HepG2 (cell line): Measurements from ENCODE around the gene SELENOS. TPM values are rescaled to one million over a fixed set of nuclear protein-coding genes. Genes with fewer than 3 reads are reported as not detected.

Source experiments
- ATAC-seq: fragments of 200-7000 bp; cut with Tn5 transposase; 3 replicates; pipeline ENCODE4 v1.9.1; 2020; ENCODE audit warnings: mild to moderate bottlenecking, moderate library complexity
- BruUV-seq: library from RNA; stranded (reverse); fragments of 400-500 nt; replicated peaks from 2 replicates; lab custom pipeline; 2021; lab: Mats Ljungman, UMichigan
- CTCF ChIA-PET: fragments of 300-600 bp; formaldehyde crosslinking; extraction: SDS; loops from one replicate; lab custom pipeline; 2021; ENCODE audit warnings: low total read pairs, inconsistent platforms, low intra/inter-chr PET ratio; lab: Yijun Ruan, JAX
- POLR2A ChIA-PET: fragments of 350-600 bp; sonication (Branson Sonifier 250); formaldehyde crosslinking; loops from one replicate; lab custom pipeline; 2020; ENCODE audit warnings: antibody characterized with exemption, inconsistent platforms; lab: Yijun Ruan, JAX
- DNase-seq: peaks from one replicate; pipeline ENCODE4 v3.0.0-alpha.2; 2015; ENCODE audit warnings: low spot score
- FAIRE-seq: peaks from 3 replicates; lab custom pipeline; 2011; peaks lifted over from hg19 to GRCh38; lab: Jason Lieb, UNC
- H2AFZ ChIP-seq: one replicate; pipeline ENCODE4 v1.6.1; 2011; ENCODE audit warnings: low read length, inconsistent platforms
- H3K27ac ChIP-seq: fragments of 300-600 bp; 3 replicates; pipeline ENCODE4 v1.8.0; 2011; ENCODE audit warnings: mixed run types, mild to moderate bottlenecking, mixed read lengths, low read length, inconsistent platforms; ENCODE audit not compliant: insufficient read depth; ENCODE audit errors: extremely low read length
- H3K27me3 ChIP-seq, 2 experiments: fragments of 200-600 bp in 1 of 2; 2 replicates in 1 of 2; 3 replicates in 1 of 2; pipeline versions ENCODE4 v1.6.0 to v1.8.0; 2011; ENCODE audit warnings: low read length in 2 of 2, mild to moderate bottlenecking in 2 of 2, moderate library complexity in 2 of 2, inconsistent platforms in 1 of 2; ENCODE audit not compliant: insufficient read depth in 2 of 2, control insufficient read depth in 1 of 2
- H3K36me3 ChIP-seq, 2 experiments: fragments of 200-600 bp in 1 of 2; replicated peaks in 1 of 2; 2 replicates in 1 of 2; 3 replicates in 1 of 2; pipeline versions ENCODE4 v1.5.1 to v1.8.0; 2011; ENCODE audit warnings: low read length in 2 of 2, inconsistent platforms in 1 of 2; ENCODE audit not compliant: insufficient read depth in 2 of 2, control insufficient read depth in 1 of 2
- H3K4me1 ChIP-seq: 2 replicates; pipeline ENCODE4 v1.5.1; 2012; ENCODE audit warnings: low read length, inconsistent platforms; ENCODE audit not compliant: insufficient read depth
- H3K4me2 ChIP-seq: 2 replicates; pipeline ENCODE4 v1.6.0; 2011; ENCODE audit warnings: low read depth, low read length, inconsistent platforms
- H3K4me3 ChIP-seq, 3 experiments: fragments of 200-600 bp in 1 of 3; sonication (generic), shearing (Covaris generic) in 1 of 3; replicated peaks in 1 of 3; 2 replicates each; pipeline ENCODE4 v1.5.1; 2011 to 2016; ENCODE audit warnings: low read length in 3 of 3, inconsistent platforms in 2 of 3, low read depth in 2 of 3, mild to moderate bottlenecking in 2 of 3, control low read depth in 1 of 3, mixed read lengths in 1 of 3; ENCODE audit not compliant: insufficient read depth in 1 of 3
- H3K79me2 ChIP-seq: one replicate; pipeline ENCODE4 v1.6.1; 2011; ENCODE audit warnings: low read length, inconsistent platforms; ENCODE audit not compliant: insufficient read depth
- H3K9ac ChIP-seq: 2 replicates; pipeline ENCODE4 v1.6.0; 2011; ENCODE audit warnings: mild to moderate bottlenecking, low read depth, low read length, inconsistent platforms; ENCODE audit not compliant: insufficient read depth
- H3K9me3 ChIP-seq: 2 replicates; pipeline ENCODE4 v1.5.1; 2012; ENCODE audit warnings: mild to moderate bottlenecking, low read length
- H4K20me1 ChIP-seq: 2 replicates; pipeline ENCODE4 v1.6.0; 2011; ENCODE audit warnings: inconsistent platforms, mild to moderate bottlenecking, low read length, moderate library complexity; ENCODE audit not compliant: insufficient read depth
- BATF2 ChIP-seq: sonication (generic); formaldehyde crosslinking; IDR thresholded peaks from 2 replicates; pipeline ENCODE4 v1.8.0; 2022; ENCODE audit warnings: mild to moderate bottlenecking, missing genetic modification reagents, moderate library complexity
- CHD2 ChIP-seq: IDR thresholded peaks from 2 replicates; pipeline ENCODE4 v1.6.1; 2011; ENCODE audit warnings: low read depth, low read length, improper control_type of control experiment
- ESRRA ChIP-seq: sonication (generic); formaldehyde crosslinking; IDR thresholded peaks from 2 replicates; pipeline ENCODE4 v1.5.1; 2020; ENCODE audit warnings: mild to moderate bottlenecking, low read depth, missing genetic modification reagents
- GPN1 ChIP-seq: sonication (generic); formaldehyde crosslinking; IDR thresholded peaks from 2 replicates; pipeline ENCODE4 v1.5.1; 2020; ENCODE audit warnings: missing genetic modification reagents, borderline replicate concordance
- IKZF1 ChIP-seq: fragments of 450-650 bp; IDR thresholded peaks from 2 replicates; pipeline ENCODE4 v1.7.1; 2016
- MEF2D ChIP-seq: sonication (generic); formaldehyde crosslinking; IDR thresholded peaks from 2 replicates; pipeline ENCODE4 v1.5.1; 2020; ENCODE audit warnings: mild to moderate bottlenecking, missing genetic modification reagents
- MIER2 ChIP-seq: IDR thresholded peaks from 2 replicates; pipeline ENCODE4 v1.6.1; 2016; ENCODE audit warnings: missing biosample characterization, missing genetic modification reagents
- NFRKB ChIP-seq: fragments of 450-650 bp; IDR thresholded peaks from 2 replicates; pipeline ENCODE4 v1.6.1; 2017
- NRL ChIP-seq: sonication (generic); formaldehyde crosslinking; IDR thresholded peaks from 2 replicates; pipeline ENCODE4 v1.5.0; 2020; ENCODE audit warnings: missing genetic modification reagents, mild to moderate bottlenecking, moderate library complexity, borderline replicate concordance
- REPIN1 ChIP-seq: sonication (generic); formaldehyde crosslinking; IDR thresholded peaks from 2 replicates; pipeline ENCODE4 v1.8.0; 2022; ENCODE audit warnings: missing genetic modification reagents, low read depth, mild to moderate bottlenecking, borderline replicate concordance
- SAFB2 ChIP-seq: sonication (generic); formaldehyde crosslinking; IDR thresholded peaks from 2 replicates; pipeline ENCODE4 v1.5.1; 2020; ENCODE audit warnings: missing genetic modification reagents, low read depth, mild to moderate bottlenecking, borderline replicate concordance
- SP4 ChIP-seq: sonication (generic); formaldehyde crosslinking; IDR thresholded peaks from 2 replicates; pipeline ENCODE4 v1.8.1; 2023; ENCODE audit warnings: mild to moderate bottlenecking, missing genetic modification reagents
- SRY ChIP-seq: sonication (generic); formaldehyde crosslinking; IDR thresholded peaks from 2 replicates; pipeline ENCODE4 v1.8.0; 2022; ENCODE audit warnings: mild to moderate bottlenecking, missing genetic modification reagents
- TAF1 ChIP-seq: sonication (generic); formaldehyde crosslinking; IDR thresholded peaks from 2 replicates; pipeline ENCODE4 v1.4.0; 2020; ENCODE audit warnings: missing genetic modification reagents
- XRCC5 ChIP-seq: fragments of 200-400 bp; formaldehyde crosslinking; optimal IDR thresholded peaks from 2 replicates; pipeline ENCODE3; 2017; ENCODE audit warnings: mild to moderate bottlenecking, low read length
- ZNF33A ChIP-seq: sonication (generic); formaldehyde crosslinking; IDR thresholded peaks from 2 replicates; pipeline ENCODE4 v1.5.1; 2020; ENCODE audit warnings: missing genetic modification reagents, mild to moderate bottlenecking, moderate library complexity, borderline replicate concordance
- ZNF546 ChIP-seq: sonication (generic); formaldehyde crosslinking; conservative IDR thresholded peaks from 2 replicates; pipeline ENCODE4 v1.8.1; 2023; ENCODE audit warnings: mild to moderate bottlenecking, missing genetic modification reagents
- whole genome bisulfite sequencing: methylation state at CpG from one replicate; pipeline ENCODE4 v1.1.6; 2017; ENCODE audit warnings: low lambda C conversion rate; 5-methylcytosine and 5-hydroxymethylcytosine counted together
- in situ Hi-C: cut with HindIII; loops from 2 replicates; pipeline ENCODE4 v1.10.0; 2017; ENCODE audit warnings: low pct_unique_long_range_greater_than_20kb; ENCODE audit not compliant: extremely low pct_ligation_motif_present
- intact Hi-C: fragments of 100-400 bp; cut with micrococcal nuclease; formaldehyde crosslinking; loops from one replicate; pipeline ENCODE4 v1.10.0; 2022; ENCODE audit not compliant: unreplicated experiment
- polyA plus RNA-seq, 8 experiments: library from polyadenylated mRNA; depleted of rRNA in 3 of 8; stranded (reverse) in 7 of 8; unstranded in 1 of 8; fragments of >200 nt; fragmentation: Illumina TruSeq in 4 of 8; extraction: Trizol in 4 of 8; gene quantifications; 2 replicates each; pipeline versions ENCODE4 v1.2.1 to v1.2.3, GENCODE V29; 2011 to 2016; ENCODE audit warnings: low read depth in 4 of 8, missing spikeins in 1 of 8, mixed read lengths in 1 of 8; ENCODE audit not compliant: insufficient read depth in 1 of 8
- total RNA-seq, 5 experiments: library from RNA; depleted of rRNA; stranded (reverse); fragments of >200 nt; fragmentation: Illumina TruSeq; extraction: Trizol; gene quantifications; 2 replicates each; pipeline ENCODE4 v1.2.3, GENCODE V29; 2016; ENCODE audit warnings: low read depth in 1 of 5

SELENOS gene
- total and polyA plus RNA-seq, 2 of the 13 experiments (the other 11 are each of a cell fraction or from before 2014, with no cell fraction given): 63.0 to 66.1 TPM

GRCh38 chr15:101246391-101246790 lies 30.9 kb downstream of the SELENOS start:
- intact Hi-C loops (no loop called here), in situ Hi-C loops (no loop called here)
- Histone ChIP-seq H4K20me1 (peaks cover 34% of the 10 kb centered on the region), H3K27me3 (no peaks in the 10 kb centered on the region), H2AFZ (no peak overlapping the region), H3K4me1 (peaks cover 80% of the 10 kb centered on the region), H3K9me3 (no peaks in the 10 kb centered on the region), H3K4me3 (no peak overlapping the region), H3K9ac (no peak overlapping the region), H3K27ac (no peak overlapping the region), H3K36me3 (peaks cover 0 to 7% of the 10 kb centered on the region in 2 experiments; a peak in 2 of 5 replicates), H3K4me2 (no peak overlapping the region), H3K79me2 (peaks cover 89% of the 10 kb centered on the region)
- ChIA-PET CTCF (no interaction called here), POLR2A (no interaction called here)
- no TSS peak for BruUV-seq
- ATAC-seq (no peak), DNase-seq (no peak), FAIRE-seq (no peak)
- TF ChIP-seq SP4 (CRISPR knock-in tag) (no peak), GPN1 (CRISPR knock-in tag) (no peak), MIER2 (no peak), SRY (no peak), ESRRA (CRISPR knock-in tag) (no peak), BATF2 (CRISPR knock-in tag) (no peak), REPIN1 (CRISPR knock-in tag) (no peak), IKZF1 (no peak), TAF1 (CRISPR knock-in tag) (no peak), ZNF546 (CRISPR knock-in tag) (no peak), NFRKB (no peak), ZNF33A (no peak), XRCC5 (no peak), SAFB2 (no peak), CHD2 (no peak), NRL (no peak), MEF2D (CRISPR knock-in tag) (no peak)
- WGBS: 94% methylated on average over 6 of the region's 6 CpGs
